GM18511 (cell line): ENCODE measurements around the gene UST.
A peak's percentile ranks its signal among the peaks of the same experiment; 100 is the strongest.
"Not testable (repeated sequence)": the region's sequence is repeated elsewhere in the genome, so short reads cannot be mapped to it uniquely, and the experiment has no call there.

Experiments used
- ATAC-seq: cut with Tn5 transposase; IDR thresholded peaks from one replicate; pipeline ENCODE4 v1.9.1; 2021; ENCODE audit warnings: mild to moderate bottlenecking, moderate library complexity; ENCODE audit not compliant: unreplicated experiment

UST gene

DNA sequence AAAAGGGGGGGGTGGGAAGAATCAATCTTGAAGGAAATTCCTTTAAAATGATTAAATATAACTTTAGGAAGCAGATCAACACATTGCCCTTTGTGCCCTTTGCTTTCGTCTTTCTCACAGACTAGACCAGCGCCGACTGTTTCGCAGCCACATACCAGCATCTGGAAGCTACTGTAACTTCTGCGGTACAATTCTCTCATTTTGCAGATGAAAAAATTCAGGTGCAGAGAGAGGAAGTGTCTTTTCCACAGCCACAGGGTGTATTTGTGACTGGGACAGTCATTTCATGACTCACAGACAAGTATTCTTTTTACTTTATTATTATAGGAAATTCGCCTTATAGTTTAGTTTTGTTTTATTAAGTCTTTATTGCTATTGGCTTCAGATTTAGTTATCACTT lies 84.2 kb downstream of the UST start:
- peak; percentile 61 for ATAC-seq

DNA sequence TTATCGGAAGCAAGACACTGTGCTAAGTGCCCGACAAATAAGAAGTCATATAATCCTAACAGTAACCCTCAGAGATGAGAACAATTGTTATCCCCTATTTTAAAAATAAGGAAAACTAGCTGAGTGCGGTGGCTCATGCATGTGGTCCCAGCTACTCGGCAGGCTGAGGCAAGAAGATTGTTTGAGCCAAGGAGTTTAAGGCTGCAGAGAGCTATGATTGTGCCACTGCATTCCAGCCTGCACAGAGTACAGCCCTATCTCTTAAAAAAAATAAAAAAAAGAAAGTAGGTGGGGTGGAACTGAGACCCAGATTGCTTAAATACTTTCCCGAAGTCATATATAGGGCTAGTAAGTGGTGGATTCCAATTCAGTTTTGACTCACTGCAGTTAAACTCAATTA lies 84.7 kb downstream of the UST start:
- peak; percentile 9 for ATAC-seq

DNA sequence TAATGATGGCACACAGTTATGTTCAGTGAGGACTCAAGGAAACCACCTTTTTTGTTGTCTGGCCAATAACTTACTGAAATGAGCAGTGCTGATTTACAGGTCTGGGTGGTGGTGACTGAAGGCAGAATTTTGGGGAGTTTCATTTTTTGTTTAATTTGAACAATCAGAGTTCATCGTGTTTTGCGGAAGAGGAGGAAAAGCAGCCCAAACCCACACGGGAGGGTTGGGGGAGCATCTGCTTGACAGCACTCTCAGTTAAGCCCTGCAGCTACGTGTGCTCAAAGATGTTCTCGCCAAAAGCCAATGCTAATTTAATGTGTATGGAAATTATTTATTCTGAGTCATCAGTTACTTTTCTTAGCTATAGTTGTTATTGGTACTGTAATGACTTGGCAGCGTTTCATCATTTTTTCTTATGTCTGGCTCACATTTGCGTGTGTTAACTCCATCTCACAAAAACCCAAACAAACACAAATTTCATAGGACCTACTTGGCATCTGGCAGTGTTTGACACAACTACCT lies 89.2 kb downstream of the UST start:
- ATAC-seq, result peak; percentile 58

DNA sequence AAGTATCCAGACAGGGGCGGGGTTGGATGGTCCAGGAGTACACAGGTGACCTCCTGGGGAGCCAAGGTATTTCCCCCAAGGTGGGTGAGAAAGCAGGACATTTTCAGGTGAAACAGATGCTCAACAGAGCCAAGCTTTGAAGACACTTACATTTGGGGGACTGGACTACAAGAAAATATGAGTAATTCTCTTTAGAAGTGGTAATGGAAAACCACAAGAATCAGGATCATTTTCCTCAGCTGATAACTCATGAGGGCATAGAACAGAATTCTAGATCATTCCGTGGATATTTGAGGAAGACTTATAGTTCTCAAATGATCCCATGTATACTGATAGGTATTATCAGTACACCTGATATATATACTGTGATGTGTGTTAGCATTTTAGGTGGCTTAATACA lies 89.9 kb downstream of the UST start:
- no peak for ATAC-seq

DNA sequence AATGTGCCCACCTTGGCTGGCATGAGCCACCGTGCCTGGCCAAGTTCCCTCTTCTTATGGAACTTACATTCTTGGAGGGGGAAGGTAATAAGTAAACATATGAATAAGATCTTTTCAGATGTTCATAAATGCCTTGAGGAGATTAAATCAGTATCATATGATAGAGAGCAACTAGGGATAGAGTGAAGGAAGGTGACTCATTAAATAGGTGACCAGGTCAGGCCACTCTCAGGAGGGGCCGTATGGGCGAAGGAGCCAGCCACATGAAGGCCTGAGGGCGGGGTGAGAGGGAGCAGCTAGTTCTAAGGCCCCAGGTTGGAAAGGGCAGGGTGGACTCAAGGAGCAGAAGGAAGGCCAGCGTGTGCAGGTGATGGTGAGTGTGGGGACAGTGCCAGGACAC lies 91.1 kb downstream of the UST start:
- ATAC-seq, result no peak

DNA sequence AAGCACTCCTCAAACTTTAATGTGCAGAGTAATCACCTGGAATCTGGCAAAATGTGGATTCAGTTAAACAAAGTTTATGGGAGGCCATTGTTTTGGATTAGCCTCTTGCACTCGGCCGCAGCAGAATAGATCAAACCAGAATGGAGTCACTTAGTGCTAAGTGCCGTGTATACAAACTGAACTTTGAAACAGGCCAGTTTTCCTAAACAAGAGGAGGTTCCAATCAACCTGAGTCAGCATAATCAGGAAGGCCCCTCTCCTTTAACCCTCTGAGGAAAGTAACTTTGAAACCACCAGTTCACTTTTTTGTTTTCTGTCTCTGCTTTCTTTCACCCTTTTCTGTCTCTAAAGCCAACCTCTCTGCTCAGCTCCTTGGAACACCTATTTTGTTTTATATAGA lies 92.2 kb downstream of the UST start:
- no peak for ATAC-seq

DNA sequence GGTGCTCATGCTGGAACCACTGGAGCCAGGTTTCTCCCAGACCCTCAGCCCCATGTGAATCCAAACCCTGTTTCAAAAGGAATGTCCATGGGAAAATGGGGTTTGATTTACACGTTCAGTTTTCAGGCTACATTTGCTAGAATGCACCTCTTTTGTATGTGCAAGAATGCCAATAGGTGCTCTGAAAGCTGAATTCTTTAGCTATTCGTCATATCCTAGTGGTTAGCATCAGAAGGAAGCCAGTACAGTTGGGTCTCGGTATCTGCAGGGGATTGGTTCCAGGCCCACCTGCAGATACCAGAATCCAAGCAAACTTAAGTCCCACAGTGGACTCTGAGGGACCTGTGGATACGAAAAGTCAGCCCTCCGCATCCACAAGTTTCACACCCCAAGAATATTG lies 93.4 kb downstream of the UST start:
- ATAC-seq, result no peak

DNA sequence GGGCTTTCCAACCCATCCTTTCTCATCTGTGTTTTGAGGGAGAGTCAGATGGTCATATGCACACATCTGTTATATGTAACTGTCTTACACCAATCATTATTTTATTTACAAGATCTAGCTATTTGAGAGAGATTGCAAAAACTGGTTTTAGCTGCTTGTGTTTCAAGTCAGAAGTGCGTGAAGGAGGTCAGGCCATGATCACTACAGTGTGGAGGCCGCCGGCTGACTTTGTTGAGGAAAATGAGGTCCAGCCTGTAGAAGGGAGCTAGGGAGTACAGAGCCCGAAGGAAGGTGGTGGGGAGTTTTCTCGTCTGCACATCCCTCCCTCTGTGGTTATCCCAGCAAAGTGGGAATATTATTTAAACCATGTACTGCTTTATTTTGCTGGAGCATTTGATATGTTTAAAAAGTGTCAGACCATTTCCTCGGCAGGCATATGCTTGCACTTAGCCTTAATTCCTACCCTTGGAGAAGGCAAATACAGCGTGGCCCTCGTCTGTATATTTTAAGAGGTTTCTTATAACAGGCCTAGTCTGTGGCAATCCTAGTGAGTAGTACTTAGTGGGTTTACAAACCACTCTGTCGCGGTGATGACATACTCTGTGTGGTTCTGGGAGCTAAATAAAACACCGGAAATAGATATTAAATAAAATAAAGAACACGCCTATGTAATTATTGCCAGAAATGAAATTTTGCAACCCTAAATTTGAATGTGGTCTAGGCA lies 95.6 kb downstream of the UST start:
- no peak for ATAC-seq

DNA sequence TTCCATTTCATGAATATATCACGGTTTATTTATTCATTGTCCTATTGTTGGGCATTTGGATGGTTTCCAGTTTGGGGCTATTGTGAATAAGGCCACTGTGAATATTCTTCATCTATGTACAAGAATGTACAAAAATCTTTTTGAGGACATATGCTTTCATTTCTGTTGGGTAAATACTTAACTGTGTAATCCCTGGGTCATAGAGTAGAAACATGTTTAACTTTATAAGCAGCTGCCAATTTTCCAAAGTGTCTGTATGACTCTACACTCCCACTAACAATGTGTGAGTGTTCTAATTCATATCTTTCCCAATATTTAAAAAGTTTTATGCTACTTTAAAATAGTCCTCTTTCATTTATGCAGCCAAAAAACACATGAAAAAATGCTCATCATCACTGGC lies 98.6 kb downstream of the UST start:
- ATAC-seq, result no peak

DNA sequence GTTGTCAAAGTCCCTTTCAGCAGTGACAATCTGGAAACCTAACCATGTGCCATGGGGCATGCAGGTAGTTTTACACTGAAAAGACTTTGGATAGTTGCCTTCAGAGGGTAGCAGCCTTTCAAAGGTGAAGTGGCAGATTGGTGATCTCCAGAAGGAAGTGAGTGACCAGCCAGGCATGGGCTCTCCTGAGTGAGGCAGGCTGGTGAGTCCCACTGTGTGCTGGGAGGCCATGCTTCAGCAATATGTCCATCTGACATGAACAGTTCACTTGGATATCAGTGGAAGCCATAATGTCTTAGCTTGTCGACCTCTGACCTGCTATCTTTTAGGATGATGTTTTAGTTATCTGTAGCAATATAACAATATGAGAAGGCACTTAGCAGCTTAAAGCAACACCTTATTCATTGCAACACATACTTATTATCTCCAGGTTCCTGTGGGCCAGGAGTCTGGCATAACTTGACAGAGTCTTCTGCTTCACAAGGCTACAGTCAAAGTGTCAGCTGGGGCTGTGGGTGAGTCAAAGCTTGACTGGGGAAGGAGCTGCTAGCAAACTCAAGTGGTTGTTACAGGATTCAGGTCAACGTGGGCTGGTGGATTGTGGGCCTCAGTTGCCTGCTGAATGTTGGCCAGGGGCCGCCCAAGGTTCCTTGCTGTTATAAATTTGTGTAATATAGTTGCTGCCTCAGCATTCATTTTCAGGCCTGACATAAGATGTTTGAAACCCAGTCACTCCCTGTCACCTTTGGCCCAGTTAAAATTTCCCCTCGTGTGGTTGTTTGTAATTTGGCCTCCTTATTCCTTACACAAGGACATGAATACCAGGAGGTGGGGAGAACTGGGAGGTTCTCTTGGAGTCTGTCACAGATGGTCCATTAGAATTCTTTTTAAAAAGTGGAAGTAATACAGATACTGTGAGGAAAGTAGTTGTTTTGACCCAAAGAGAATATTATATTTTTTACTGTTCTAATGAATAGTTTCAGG lies 100.2 kb downstream of the UST start:
- ATAC-seq, result no peak

DNA sequence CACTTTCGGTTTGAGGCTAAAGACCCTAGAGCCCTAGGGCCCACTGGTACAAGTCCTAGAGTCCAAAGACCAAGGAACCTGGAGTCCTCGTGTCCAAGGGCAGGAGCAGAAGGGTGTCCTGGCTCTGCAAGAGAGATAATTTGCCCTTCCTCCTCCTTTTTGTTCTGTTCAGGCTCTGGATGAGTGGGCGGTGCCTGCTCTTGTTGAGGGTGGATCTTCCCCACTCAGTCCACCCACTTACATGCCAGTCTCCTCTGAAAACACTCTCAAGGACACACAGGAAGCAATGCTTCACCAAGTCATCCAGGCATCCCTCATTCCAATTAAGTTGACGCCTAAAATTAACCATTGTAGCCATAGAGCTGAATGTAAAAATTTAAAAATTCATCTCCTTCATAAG lies 102.1 kb downstream of the UST start:
- ATAC-seq, result no peak

DNA sequence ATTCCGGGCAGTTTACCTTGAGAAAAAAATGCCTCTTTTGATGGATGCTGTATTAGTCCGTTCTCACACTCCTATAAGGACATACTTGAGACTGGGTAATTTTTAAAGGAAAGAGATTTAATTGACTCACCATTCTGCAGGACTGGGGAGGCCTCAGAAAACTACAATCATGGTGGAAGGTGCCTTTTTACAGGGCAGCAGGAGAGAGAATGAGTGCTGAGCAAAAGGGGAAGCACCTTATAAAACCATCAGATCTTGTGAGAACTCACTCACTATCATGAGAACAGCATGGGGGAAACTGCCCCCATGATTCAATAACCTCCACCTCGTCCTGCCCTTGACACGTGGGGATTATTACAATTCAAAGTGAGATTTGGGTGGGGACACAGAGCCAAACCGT lies 102.6 kb downstream of the UST start:
- ATAC-seq, result not testable (repeated sequence)

DNA sequence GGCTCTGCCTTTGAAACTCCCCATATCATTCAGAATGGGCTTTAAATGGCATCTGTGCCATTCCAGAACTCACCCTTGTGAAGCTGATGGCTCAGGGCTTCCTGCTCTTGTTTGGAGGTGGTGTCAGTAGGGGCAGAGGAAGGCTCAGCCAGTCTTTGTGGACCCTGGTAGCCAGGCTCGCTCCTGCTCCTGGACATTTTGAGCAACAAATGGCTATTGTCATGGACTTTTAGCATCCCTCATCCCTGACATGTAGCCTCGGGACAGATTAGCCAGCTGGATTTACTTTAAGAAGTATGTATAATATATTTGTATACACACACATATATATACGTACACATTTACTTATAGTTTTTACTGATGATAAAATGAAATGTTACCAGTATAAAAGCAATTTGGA lies 104.1 kb downstream of the UST start:
- no peak for ATAC-seq

DNA sequence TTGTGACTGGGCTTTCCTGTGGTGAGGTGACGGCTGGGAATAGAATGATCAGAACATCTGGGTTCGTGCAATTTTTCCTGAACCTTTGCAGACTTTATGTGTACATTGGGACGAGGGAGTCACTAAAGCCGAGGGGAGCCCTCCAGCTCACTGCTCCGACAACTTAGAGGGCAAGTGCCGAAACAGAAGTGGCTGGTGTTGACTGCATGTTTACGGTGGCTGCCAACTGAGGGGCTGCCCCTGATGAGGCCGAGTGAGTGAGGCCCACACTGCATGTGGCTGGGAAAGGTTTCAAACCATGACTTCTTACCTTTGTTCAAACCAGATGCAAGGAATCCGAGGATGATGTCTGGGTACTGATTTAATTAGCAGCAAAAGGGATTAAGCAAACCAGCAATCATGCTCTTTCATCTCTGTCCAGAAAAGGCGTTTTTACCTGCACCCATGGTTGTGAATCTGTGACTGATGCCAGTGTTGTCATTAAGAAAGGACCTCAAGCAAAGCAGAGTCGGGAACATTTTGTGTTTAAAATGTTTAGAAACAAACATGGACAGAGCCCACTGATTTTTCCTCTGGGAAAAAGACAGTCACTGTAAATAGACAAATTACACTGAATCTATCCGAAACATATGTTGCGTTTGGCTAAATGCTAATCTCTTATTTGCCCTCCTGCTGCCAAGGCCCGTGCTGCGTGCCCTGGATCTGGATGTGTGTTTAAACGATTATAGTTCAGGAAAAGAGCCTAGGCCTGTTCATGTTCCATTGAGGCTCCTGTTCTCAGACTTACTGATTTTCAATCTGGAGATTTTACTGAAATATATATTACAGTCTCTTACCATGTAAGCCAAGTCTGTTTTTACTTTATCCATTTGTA lies 105.1 kb downstream of the UST start:
- no peak for ATAC-seq

DNA sequence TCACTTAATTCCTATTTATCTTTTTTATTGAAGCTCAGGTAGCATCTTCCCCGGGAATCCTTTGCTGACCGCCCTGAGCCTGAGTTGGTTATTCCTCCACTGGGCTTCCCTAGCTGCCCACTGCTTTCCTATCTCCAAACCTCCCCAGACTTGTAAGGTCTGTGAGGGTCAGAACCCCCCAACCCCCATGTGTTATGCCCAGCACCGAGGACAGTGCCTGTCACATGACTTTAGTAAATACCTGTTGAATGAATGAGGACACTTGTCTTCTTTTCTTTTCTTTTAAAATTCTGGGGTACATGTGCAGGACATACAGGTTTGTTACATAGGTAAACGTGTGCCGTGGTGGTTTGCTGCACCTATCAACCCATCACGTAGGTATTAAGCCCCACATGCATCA lies 105.9 kb downstream of the UST start:
- ATAC-seq, result no peak

DNA sequence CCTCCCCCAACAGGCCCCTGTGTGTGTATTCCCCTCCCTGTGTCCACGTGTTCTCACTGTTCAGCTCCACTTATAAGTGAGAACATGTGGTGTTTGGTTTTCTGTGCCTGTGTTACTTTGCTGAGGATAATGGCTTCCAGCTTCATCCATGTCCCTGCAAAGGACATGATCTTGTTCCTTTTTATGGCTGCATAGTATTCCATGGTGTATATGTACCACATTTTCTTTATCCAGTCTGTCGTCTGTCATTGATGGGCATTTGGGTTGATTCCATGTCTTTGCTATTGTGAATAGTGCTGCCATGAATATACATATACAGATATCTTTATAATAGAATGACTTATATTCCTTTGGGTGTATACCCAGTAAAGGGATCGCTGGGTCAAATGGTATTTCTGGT lies 106.3 kb downstream of the UST start:
- ATAC-seq, result not testable (repeated sequence)

DNA sequence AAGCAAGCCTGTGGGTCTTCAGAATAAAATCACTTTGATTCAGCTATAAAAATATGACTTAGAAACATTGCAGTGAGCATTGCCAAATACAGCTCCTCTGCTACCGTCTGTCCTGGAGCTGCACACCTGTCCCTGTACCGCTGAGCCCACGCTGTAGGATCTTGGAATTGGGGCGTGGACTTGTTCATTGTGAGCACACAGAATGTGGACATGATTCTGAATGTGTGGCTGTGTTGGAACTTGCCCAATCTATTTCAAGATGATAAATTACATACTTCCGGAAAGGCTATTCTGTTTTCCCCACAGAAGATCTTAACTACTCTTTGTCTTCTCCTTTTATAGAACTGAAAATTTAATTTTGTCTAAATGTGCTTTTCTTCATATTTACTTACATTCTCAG lies 107.3 kb downstream of the UST start:
- ATAC-seq, result no peak

DNA sequence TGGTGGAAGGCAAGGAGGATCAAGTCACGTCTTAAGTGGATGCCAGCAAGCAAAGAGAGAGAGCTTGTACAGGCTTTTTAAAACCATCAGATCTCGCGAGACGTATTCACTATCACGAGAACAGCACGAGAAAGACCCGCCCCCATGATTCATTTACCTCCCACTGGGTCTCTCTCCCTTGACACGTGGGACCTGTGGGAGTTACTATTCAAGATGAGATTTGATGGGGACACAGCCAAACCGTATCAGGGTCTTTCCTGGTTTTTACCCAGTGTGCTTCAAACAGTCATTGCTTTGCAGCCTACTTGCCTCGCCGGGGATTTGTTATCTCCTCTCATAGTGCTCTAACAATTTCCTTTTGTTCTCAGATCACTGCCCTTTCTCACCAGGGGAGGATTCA lies 108.2 kb downstream of the UST start:
- no peak for ATAC-seq

DNA sequence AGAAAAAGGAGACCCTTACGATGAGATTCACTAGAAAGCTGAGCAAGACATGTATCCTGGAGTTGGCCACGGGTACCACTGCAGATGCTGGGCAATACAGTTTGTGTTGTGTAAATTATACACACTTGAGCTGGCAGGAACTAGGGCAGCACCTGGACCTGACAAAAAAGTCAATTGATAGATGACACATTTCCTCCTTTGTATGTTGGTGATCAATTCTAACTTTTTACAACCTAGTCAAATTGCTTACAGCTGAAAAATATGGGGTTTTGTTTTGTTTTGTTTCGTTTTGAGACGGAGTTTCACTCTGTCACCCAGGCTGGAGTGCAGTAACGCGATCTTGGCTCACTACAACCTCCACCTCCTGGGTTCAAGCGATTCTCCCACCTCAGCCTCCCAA lies 108.9 kb downstream of the UST start:
- no peak for ATAC-seq

DNA sequence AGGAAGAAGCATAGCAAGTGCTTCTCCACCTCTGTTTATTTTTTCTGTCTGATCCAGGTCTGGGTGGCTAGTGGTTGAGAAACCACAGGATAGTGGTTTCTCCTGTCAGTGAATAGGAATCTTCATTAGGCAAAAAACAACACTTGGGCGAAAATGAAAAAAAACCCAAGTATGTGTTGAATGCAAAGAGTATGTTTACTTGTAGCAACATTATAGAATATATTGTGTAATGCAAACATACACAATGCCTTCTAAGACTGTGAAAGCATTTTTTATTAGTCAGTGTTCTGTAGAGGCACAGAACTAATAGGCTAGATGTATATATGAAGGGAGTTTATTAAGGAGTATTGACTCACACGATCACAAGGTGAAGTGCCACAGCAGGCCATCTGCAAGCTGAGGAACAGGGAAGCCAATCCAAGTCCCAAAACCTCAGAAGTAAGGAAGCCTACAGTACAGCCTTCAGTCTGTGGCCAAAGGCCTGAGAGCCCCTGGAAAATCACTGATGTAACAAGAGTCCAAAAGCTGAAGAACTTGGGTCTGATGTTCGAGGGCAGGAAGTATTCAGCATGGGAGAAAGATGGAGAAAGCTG lies 111.1 kb downstream of the UST start:
- ATAC-seq, result no peak

DNA sequence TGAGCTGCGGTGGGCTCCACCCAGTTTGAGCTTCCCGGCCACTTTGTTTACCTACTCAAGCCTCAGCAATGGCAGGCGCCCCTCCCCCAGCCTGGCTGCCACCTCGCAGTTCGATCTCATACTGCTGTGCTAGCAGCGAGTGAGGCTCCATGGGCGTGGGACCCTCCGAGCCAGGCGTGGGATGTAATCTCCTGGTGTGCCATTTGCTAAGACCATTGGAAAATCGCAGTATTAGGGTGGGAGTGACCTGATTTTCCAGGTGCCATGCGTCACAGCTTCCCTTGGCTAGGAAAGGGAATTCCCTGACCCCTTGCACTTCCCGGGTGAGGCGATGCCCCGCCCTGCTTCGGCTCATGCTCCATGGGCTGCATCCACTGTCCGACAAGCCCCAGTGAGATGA lies 117.3 kb downstream of the UST start:
- ATAC-seq, result not testable (repeated sequence)
